HK-2 (cell line): ENCODE data around the gene ERC2.

Source experiments
- DNase-seq: peaks from one replicate; pipeline ENCODE4 v3.0.0-alpha.2; 2018; ENCODE audit not compliant: unreplicated experiment

ERC2 gene

GRCh38 chr3:56424885-56425284 is 43.4 kb downstream of the ERC2 start:
- no peak for DNase-seq

- no peak for DNase-seq
Observed at GRCh38 chr3:56424336-56424735, 43.9 kb downstream of the ERC2 start.

- no peak for DNase-seq
Observed at GRCh38 chr3:56423661-56424099, 44.6 kb downstream of the ERC2 start.

GRCh38 chr3:56422316-56422715 is 46.0 kb downstream of the ERC2 start:
- DNase-seq: no peak

- peak; percentile 13 for DNase-seq
Observed at GRCh38 chr3:56421205-56421604, 47.1 kb downstream of the ERC2 start.

- no peak for DNase-seq
Observed at GRCh38 chr3:56415652-56416051, 52.6 kb downstream of the ERC2 start.

- no peak for DNase-seq
Observed at GRCh38 chr3:56413911-56414310, 54.4 kb downstream of the ERC2 start.

- DNase-seq: no peak
Observed at GRCh38 chr3:56411166-56411565, 57.1 kb downstream of the ERC2 start.

- DNase-seq: no peak
Observed at GRCh38 chr3:56410576-56410975, 57.7 kb downstream of the ERC2 start.

GRCh38 chr3:56409790-56410189 is 58.5 kb downstream of the ERC2 start:
- DNase-seq: no peak

GRCh38 chr3:56408761-56409196 is 59.5 kb downstream of the ERC2 start:
- no peak for DNase-seq

- DNase-seq: no peak
Observed at GRCh38 chr3:56406826-56407515, 61.3 kb downstream of the ERC2 start.

- DNase-seq: no peak
Observed at GRCh38 chr3:56404884-56405283, 63.4 kb downstream of the ERC2 start.

GRCh38 chr3:56398659-56399058 is 69.6 kb downstream of the ERC2 start:
- no peak for DNase-seq

- no peak for DNase-seq
Observed at GRCh38 chr3:56397798-56398197, 70.5 kb downstream of the ERC2 start.

GRCh38 chr3:56389183-56389830 is 79.0 kb downstream of the ERC2 start:
- no peak for DNase-seq

GRCh38 chr3:56383092-56383491 is 85.2 kb downstream of the ERC2 start:
- no peak for DNase-seq

GRCh38 chr3:56379723-56380287 is 88.5 kb downstream of the ERC2 start:
- no peak for DNase-seq

GRCh38 chr3:56375654-56376053 is 92.6 kb downstream of the ERC2 start:
- DNase-seq: no peak

- no peak for DNase-seq
Observed at GRCh38 chr3:56373386-56373785, 94.9 kb downstream of the ERC2 start.

- no peak for DNase-seq
Observed at GRCh38 chr3:56370991-56371775, 97.1 kb downstream of the ERC2 start.

GRCh38 chr3:56369914-56370313 is 98.4 kb downstream of the ERC2 start:
- no peak for DNase-seq
